GM12872 (cell line): Measurements from ENCODE around the gene CLEC3B.

Source experiments
- CTCF ChIP-seq: IDR thresholded peaks from 3 replicates; pipeline ENCODE4 v1.5.1; 2011; ENCODE audit warnings: low read depth, mild to moderate bottlenecking, low read length, moderate library complexity; ENCODE audit not compliant: insufficient read depth

The CLEC3B gene

GRCh38 chr3:45041666-45042065 is 15.6 kb downstream of the CLEC3B start:
- no peak for TF ChIP-seq CTCF

GRCh38 chr3:45042162-45042561 is 16.1 kb downstream of the CLEC3B start:
- TF ChIP-seq CTCF, result no peak

GRCh38 chr3:45043728-45044299 is 17.7 kb downstream of the CLEC3B start:
- TF ChIP-seq CTCF, result no peak

GRCh38 chr3:45048244-45048643 is 22.1 kb downstream of the CLEC3B start:
- no peak for TF ChIP-seq CTCF

GRCh38 chr3:45049807-45050206 is 23.7 kb downstream of the CLEC3B start:
- no peak for TF ChIP-seq CTCF

- no peak for TF ChIP-seq CTCF
Measured at GRCh38 chr3:45051685-45052084, 25.6 kb downstream of the CLEC3B start.

GRCh38 chr3:45054196-45054857 is 28.2 kb downstream of the CLEC3B start:
- no peak for TF ChIP-seq CTCF
